GM21786 (cell line): ENCODE data around the gene IFNA6.
"Not testable (repeated sequence)": the region's sequence is repeated elsewhere in the genome, so short reads cannot be mapped to it uniquely, and the experiment has no call there.

Experiments
- ATAC-seq: cut with Tn5 transposase; IDR thresholded peaks from one replicate; pipeline ENCODE4 v1.9.1; 2021; ENCODE audit not compliant: unreplicated experiment

Gene IFNA6

GRCh38 chr9:21350787-21351186 is at the start of gene IFNA6:
Gene IFNA6 (minus strand): TSS chr9:21350887. CDS start chr9:21350887, 0 bp downstream.
- ATAC-seq, result no peak

- no peak for ATAC-seq
These were observed 49.3 kb upstream of the IFNA6 start for GRCh38 chr9:21399956-21400355.

GRCh38 chr9:21398955-21399489 is 48.3 kb upstream of the IFNA6 start:
- no peak for ATAC-seq

GRCh38 chr9:21395778-21396717 is 45.4 kb upstream of the IFNA6 start:
- ATAC-seq, result peak; percentile 61

- peak; percentile 78 for ATAC-seq
These were observed 41.6 kb upstream of the IFNA6 start for GRCh38 chr9:21392270-21392669.

- ATAC-seq, result no peak
These were observed 34.5 kb upstream of the IFNA6 start, which contains the start of gene IFNA2 for GRCh38 chr9:21385131-21385670. Gene IFNA2 (minus strand): TSS chr9:21385398. CDS start chr9:21385329, 69 bp downstream.

GRCh38 chr9:21383627-21384026 is 32.9 kb upstream of the IFNA6 start:
- ATAC-seq, result no peak

- peak; percentile 95 for ATAC-seq
These were observed 31.0 kb upstream of the IFNA6 start for GRCh38 chr9:21381448-21382339.

GRCh38 chr9:21371467-21371866 is 20.8 kb upstream of the IFNA6 start:
- ATAC-seq, result not testable (repeated sequence)

- no peak for ATAC-seq
These were observed 17.3 kb upstream of the IFNA6 start, which contains the start of gene IFNA13 for GRCh38 chr9:21367957-21368356. Gene IFNA13 (minus strand): TSS chr9:21368057. CDS start chr9:21368010, 47 bp downstream.

GRCh38 chr9:21367169-21367568 is 16.5 kb upstream of the IFNA6 start:
- peak; percentile 91 for ATAC-seq

GRCh38 chr9:21362287-21362686 is 11.6 kb upstream of the IFNA6 start:
- ATAC-seq, result no peak

- ATAC-seq, result peak; percentile 89
These were observed 7.1 kb upstream of the IFNA6 start for GRCh38 chr9:21357479-21358460.

- ATAC-seq, result no peak
These were observed 2.2 kb downstream of the IFNA6 start for GRCh38 chr9:21348430-21348970.

GRCh38 chr9:21340735-21341134 is 10.0 kb downstream of the IFNA6 start:
- no peak for ATAC-seq

GRCh38 chr9:21336457-21336856 is 14.2 kb downstream of the IFNA6 start:
- ATAC-seq, result no peak

- peak; percentile 85 for ATAC-seq
These were observed 15.7 kb downstream of the IFNA6 start, which contains the start of gene KLHL9 for GRCh38 chr9:21334701-21335632. Gene KLHL9 (minus strand): TSS chr9:21335404. CDS start chr9:21334859, 545 bp downstream.

- no peak for ATAC-seq
These were observed 17.5 kb downstream of the IFNA6 start for GRCh38 chr9:21333226-21333625.
